ENCODE results near the gene MAN1C1.

Gene MAN1C1

DNA sequence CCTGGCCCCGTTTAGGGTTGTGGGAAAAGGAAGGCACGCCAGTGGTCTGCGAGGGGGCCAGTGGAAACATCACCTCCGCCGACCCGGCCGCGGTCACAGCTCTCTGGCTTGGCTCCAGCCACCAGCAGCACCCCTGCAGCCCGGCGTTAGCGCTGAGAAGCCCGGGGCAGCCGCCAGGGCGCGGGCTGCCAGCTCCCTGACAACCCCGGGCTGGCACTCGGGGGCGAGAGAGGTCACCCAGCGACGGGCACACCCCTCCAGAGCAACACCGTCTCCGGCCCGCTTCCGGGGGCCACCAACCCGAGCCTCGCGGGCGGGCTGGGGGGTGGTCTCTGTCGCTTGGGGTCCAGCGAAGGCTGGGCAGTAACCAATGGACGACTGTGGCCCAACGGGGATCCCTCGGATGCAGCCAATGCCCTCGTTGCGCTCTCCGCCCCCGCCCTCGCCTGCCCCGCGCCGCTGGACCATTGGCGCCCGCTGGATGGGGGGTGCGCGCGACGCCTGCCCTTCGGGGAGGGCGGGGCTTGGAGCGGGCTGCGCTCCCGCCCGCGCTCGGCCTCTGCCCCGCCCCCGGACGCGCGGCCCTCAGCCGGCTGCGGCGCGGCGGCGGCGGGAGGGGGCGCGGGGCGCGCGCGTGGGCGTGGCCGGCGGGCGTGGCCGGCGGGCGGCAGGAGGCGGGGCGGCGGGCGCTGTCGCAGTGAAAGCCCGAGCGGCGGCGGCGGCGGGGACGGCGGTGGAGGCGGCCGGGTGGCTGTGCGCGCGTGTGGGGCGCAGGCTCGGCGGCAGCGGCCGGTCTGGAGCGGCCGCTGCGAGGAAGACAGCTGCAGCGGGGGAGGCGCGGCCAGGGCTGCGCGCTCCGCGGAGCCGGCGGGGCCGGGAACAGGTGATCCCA is at the start of gene MAN1C1:
Gene MAN1C1 (plus strand): TSS at position 697 of the 892 bp plus-strand sequence. CDS start 1,007 bp downstream, outside the sequence.
- peak; percentile 100 for DNase-seq (ENCODE audit: low spot score)

DNA sequence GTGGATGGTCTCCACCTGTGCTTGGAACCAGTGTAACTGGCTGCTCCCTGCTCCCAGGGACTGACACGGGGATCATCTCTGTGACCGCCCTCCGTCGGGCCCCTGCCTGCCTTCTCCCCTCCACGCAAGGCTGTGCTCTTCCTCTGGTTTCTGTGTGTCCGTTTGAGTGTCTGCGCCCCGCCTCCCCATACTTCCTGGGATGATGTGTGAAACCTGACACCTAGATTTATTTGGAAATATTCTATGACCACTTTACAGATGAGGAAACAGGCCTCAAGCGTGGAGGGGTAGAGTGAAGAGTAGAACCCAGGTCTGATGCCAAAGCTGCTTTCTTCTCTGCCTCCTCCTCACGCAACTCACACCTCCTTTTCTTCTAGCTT is 48.9 kb upstream of the MAN1C1 start:
- DNase-seq (ENCODE audit: low spot score) = no peak

DNA sequence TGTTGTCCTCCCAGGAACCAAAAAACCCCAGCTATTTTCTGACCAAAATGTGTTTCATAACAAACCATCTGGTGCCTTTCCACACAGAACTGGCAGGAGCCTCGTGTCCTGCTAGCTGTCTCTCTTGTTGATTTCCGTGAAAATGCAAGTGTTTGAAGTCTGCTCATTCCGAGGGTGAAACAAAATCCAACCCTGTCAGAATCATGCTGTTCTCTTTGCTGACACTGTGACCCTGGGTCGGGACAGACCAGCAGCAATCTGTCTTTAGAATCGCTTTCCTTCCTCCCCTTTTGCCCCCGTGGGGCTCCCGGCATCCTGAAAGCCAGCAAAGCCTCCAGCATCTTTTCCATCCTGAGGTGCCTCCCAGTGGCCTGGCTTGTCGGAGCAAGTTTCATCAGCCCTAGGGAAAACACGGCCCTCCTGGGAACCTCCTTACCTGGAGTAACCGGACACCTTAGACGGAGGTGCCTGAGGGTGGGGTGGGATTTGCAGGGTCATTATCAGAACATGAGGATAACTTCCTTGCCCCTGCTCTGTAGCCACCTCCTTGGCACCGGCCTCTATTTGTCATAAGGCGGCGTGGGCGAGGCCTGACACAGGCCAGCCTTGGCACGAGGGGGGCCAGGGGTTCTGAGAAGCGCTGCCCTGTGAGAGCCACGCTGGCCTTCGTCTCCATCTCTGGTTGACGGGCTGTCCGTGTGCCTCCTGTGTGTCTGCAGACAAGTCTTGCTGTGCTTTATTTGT is 48.3 kb upstream of the MAN1C1 start:
- DNase-seq (ENCODE audit: low spot score) = peak; percentile 72

DNA sequence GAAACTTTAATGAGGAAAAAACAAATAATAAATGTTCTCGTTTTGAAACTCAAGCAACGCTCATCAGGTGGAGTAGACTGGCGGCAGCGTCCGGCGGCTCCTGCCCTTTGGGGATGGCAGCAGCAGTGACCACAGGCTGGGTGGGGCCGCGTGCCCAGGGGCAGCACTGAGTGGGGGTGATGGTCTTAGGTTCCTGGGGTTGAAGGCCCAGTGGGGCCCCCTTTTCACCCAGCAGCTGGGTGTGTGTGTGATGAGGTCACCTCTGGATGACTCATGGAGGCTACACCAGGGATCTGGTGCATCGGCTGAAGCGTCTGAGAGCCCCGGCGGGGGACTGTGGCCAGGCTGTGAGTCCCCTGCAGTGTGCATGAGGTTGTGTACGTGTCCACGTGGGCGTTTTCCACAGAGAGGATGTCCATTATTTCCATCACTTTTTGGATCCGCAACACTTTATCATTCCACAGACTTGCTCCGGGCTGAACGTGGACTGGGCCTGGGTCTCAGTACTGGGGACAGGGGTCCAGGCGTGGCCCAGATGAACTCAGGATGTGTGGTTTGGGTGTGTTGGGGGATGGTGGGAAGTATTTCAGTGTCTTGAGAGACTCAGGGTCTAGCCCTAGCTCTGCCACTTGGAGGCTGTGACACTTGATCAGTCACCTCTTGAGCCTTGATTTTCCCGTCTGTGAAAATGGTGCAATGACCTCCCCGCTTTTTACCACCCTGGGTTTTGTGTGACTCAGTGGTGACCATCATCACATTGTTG is 47.6 kb upstream of the MAN1C1 start:
- peak; percentile 89 for DNase-seq (ENCODE audit: low spot score)

DNA sequence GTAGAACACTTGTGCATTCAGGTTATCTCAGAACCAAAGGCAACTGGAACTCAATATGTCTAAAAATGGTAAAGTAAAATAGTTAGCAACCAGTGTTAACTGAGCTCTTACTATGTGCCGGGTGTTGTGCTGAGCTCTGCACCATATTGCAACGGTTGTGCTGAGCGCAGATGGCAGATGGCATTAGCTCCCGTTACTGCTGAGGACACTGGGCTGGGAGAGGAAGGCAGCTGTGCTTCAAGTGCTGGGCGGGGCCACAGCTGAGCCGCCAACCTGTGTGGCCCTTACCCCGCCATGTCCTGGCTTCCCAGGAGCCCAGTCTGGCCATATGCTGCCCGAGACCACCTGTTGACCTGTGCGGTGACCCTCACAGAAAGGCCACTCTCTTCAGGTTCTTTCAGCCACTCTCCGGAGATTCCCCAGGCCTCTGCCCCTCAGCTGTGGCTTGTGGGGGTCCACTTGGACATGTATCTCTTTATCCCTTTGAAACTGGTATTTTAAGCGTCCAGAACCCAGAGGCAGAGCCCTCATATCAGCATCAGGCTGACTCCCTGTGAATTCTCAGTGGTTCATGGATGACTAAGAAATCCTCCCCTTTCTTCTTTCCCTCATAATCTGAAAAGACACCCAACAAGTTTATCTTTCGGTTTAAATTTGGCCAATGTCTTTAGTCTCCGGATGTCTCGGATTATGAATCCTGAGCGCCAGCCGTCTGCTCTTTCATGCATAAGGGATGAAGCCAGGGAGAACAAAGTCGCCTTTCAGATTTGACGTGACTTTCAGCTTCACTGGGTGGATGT is 46.8 kb upstream of the MAN1C1 start:
- DNase-seq (ENCODE audit: low spot score) = no peak

DNA sequence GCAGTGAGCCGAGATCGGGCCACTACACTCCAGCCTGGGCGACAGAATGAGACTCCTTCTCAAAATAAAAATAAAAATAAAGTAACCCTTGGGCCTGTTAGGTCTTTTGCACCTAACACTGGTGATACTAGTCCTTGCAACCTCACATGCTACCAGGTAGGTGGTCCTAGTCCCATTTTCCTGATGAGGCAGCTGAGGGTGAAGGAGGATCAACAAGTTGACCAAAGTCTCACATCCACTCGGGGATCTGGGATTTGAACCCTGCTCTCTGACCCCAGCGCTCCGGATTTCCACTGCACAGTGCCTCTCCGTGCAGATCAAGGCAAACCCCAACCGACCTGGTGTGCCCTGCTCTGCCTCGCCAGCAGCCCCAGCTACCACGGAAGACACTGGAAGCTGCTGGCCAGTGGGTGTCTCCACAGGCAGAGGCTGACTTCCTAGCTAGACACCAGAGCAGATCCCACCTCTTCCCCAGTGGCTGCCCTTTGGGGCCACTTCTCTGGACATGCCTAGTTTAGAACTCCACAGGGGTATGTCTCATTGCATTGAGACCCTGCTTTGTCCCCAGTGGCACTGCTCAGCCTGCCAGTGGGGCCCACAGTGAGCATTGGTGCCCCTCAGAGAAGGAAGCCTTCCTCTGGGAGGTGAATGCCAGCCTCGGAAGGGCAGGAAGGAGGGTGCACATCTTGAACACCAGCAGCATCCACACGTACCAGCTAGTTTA is 45.6 kb upstream of the MAN1C1 start:
- DNase-seq (ENCODE audit: low spot score) = no peak

DNA sequence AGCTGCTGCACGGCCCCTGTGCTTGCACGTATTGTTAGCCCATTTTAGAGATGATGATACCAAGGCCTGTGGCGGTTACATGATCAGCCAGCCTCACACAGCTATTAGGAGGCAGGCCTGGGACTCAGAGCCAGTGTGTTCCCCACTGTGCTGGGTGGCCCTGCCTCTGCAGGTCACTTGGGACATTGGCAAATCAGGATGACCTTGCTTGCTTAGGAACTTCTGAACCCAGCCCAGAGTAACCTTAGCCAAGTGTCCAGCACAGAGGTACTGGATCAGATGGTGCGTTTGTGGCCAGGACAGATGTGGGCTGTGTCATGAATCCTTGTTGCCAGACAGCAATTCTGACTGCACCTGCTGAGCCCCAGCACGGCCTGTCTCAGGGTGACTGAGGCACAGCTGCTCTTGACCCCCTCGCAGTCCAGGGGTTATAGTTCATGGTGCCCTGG is 45.0 kb upstream of the MAN1C1 start:
- no peak for DNase-seq (ENCODE audit: low spot score)

DNA sequence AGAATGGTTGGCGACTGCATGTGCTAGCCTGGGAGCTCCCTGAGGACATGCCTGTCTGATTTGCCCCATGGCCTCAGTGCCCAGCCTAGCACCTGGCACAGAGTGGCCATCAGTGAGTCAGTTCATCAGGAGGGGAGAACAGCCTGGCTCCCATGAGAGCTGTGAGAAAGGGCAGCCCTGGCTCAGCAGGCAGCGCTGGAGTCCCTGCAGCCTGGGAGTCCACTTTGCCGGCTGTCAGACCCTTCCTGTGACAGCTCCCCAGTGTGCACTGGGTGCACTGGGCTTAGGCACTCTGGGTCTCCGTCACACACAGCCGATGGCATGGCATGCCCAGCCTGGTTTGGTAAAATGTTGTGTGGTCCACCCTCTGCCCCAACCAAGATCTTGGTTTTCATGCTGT is 44.5 kb upstream of the MAN1C1 start:
- DNase-seq (ENCODE audit: low spot score) = no peak

DNA sequence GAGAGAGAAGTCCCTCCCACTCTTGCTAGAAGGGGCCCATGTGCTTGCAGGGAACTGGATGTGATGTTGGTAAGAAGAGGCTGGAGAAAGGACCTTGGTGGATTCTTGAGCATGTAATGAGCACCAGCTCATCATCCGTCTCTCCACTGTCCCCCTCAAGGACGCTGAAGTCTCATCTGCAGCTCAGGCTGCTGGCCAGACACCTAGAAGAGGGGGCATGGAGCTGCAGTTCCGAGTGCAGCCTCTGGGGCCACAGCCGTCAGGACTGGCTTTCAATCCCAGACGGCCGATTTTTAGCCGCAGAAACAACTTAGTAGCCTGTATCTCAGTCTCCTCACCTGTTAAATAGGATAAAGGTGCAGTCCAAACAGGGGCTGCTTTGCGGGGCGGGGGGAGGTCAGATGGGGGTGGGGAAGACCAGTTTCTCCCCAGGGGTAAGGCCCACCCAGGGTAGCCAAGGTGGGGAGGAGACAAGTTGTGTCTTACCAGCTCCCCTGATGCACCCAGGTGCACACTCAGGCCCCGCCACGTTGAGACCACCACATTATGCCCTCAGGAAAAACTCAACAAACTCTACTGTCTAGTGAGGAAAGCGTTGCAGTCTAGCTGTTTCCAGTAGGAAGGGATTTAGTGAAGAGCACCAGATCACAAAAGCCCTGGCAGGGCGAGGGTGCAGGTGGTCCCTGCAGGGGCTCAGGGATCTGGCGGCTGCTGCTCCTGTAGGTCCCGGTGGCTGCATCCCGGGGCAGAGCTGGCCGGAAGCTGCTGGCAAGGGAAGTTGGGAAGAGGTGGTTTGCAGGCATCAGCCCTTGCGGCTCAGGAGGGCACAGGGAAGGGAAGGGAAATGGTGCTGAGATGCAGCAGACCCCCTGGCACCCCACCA is 43.6 kb upstream of the MAN1C1 start:
- DNase-seq (ENCODE audit: low spot score) = peak; percentile 84

DNA sequence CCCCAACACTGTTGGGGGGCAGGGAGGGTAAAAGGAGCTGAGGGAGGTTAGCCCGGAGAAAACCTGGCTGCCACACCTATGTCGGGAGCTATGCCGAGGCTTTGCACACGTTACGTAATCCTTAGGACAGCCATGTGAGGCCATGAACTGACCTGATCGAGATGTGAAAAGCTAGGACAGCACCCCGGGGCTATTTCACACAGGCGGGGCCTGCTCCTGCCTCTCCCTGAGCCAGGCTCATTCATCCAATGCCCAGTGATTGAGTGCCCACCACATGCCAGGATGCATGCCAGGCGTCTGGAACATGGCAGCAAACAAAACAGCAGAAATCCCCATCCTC is 43.0 kb upstream of the MAN1C1 start:
- no peak for DNase-seq (ENCODE audit: low spot score)

DNA sequence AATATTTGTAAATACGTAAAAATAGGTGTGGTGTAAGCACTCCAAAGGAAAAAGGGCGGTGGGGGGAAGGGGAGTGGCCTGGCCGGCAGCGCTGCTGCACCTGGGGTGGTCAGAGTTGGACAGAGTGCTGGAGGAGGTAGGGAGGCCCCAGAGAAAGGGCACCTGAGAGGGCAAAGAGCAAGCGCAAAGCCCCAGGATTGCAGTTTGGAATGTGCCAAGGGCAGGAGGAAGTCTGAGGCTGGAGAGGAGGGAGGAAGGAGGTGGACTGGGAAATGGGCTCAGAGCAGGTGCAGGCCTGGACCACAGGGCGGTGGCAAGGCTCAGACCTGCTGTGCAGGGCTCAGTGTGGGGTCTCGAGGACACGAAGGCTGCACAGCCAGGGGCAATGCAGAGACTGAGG is 42.6 kb upstream of the MAN1C1 start:
- DNase-seq (ENCODE audit: low spot score) = no peak

DNA sequence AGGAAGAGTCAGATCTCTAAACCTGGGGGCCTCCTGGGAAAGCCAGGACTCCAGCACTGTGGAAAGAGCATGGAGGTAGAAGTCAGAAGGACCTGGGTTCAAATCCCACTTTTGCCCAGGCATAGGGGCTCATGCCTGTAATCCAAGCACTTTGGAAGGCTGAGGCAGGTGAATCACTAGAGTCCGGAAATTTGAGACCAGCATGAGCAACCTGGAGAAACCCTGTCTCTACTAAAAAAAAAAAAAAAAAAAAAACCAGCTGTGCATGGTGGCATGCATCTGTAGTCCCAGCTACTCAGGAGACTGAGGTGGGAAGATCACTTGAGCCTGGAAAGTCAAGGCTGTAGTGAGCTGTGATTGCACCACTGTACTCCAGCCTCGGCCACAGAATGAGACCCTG is 41.4 kb upstream of the MAN1C1 start:
- DNase-seq (ENCODE audit: low spot score) = no peak

DNA sequence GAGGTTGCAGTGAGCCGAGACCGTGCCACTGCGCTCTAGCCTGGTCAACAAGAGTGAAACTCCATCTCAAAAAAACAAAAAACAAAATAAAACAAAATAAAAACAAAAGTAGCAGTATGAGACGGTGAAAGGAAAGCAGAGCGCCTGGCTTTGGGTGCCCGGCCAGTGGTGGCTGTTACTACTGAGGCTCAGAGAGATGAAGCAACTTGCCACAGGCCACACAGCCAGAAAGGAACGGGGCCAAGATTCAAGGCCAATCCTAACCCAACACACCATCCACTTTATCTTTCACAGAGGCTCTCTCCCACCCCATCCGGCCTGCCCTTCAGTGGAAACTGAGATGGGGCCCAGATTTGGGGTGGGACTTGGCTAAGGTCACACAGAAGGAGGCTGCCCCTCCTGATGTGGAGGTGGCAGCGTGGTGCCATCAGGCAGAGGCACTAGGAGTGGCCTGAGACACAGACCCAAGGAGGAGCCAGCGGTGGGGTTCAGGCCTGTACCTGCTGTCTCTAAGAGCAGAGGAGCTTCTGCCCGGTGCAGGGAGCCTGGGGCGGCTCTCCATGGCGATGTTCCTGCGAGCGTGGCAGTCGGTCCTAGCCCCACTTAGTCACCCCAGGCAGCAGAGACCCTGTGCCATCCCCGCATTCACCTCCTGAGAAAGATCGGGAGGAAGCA is 40.0 kb upstream of the MAN1C1 start:
- DNase-seq (ENCODE audit: low spot score) = no peak

DNA sequence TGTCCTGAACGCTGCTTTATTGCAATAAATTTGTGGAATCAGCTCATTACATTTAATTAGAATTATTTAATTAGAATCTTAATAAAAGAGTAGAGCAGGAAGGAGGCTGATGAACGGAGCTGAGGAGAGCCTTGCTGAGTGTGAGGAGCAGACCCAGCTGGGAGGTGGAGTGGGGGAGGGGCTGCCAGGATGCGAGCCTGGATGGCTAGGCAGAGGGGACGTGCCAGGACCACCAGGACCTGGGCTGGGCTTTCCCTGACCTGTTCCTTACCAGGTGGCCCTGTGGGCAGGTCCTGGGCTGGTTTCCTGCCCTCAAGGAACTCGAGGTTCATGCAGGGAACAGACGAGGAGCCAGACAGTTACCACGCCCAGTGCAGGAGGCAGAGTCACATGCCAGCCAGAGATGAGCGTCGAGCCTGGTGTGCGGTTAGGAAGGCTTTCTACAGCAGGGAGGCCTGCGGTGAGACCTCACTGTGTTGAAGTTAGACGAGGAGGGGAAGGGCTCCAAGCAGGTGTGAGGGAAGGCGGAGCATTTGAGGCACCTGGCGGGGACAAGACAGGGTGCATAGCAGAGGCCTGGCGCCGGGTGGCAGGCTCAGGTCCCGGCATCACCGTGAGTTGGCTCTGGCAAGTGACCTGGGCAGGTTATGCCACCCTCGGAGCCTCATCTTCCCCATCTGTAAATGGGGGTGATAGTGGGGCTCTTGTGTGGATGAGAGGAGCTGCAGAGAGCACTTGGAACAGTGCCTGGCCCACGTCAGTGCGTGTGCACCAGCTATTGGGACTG is 39.3 kb upstream of the MAN1C1 start:
- DNase-seq (ENCODE audit: low spot score) = no peak

DNA sequence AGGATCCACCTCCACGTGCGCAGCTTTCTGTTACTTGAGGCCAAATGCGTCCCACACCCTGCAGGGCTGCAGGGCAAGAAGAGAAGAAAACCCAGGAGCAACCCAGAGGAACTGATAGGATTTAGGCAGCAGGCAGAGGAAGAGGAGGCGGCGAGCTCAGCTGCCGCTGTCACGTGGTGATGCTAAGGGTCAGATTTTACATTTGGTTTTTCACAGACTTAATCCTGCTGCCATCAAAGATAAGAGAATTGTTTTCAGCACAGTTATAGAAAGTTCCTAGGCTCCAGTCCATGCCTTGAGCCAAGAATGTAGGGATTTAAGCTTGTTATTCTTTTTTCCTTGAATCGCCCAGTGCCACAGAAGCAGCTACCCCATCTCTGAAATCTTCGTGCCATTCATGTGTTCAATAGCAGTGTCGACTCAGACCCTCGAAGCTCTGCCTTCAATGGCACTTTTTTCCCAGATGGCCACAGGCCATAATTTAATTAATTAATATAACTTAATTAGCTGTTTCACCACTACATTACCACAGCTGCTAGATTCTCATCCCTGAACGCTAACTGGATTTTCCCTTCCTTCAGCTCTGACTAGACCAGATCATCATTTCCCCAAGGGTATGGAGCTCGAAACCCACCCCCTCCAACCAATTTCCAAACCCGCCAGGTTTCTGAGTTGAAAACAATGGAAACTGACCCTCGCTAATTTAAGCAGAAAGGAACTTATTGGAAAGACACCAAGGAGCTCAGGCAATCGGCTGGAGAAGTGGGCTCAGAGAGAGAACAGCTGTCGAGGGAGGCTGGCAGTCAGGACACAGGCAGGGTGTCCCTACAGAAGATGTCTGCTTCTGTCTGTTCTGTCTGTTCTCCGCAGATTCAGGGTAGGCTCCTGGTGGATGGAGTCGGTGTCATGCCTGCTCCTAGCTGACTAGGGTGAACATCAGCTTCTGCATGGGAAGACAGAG is 37.0 kb upstream of the MAN1C1 start:
- no peak for DNase-seq (ENCODE audit: low spot score)

DNA sequence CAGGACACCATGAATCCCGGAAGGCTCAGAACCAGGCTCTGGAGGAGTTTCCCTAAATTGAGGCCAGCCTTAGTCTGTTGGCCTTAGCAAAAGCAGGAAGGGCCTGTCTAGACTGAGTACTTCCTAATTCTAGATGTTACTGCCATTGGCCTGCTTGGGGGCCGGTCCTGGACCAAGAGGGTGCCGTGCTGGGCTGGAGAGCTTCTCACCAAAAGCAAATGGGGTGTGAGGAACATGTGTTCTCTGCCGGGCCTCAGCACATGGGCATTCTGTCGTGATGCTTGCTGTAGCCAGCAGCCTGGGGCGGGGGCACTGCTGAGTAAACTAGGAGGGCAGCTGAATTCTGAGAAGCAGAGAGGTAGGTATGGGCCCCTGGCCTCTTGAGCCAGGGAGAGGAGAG is 35.7 kb upstream of the MAN1C1 start:
- no peak for DNase-seq (ENCODE audit: low spot score)

DNA sequence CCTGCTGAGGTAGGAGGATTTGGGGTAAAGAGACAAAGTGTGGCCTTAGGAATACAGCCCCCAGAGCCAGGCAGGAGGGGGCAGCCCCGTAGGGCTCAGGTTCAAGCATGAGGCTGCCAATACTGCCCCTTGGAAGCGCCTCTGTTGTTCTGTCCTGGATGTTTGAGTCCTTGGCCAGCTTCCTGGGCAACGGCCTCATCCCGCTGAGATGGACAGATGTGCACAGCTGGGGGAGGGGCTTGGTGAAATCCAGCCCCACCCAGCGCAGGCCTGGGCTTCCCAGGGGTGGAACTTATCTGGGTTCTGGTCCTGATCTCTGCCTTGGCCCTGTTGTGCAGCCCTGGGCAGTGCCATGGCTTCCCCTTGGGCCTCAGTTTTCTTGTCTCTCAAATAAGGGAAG is 34.8 kb upstream of the MAN1C1 start:
- no peak for DNase-seq (ENCODE audit: low spot score)

All from AG20443 (cell line).